GM18499 (cell line): ENCODE measurements around the gene SEC14L2.
"Not testable (repeated sequence)": the region's sequence is repeated elsewhere in the genome, so short reads cannot be mapped to it uniquely, and the experiment has no call there.

ENCODE experiments used
- ATAC-seq: cut with Tn5 transposase; IDR thresholded peaks from one replicate; pipeline ENCODE4 v1.9.1; 2021; ENCODE audit warnings: moderate number of reproducible peaks; ENCODE audit not compliant: insufficient read depth, unreplicated experiment

Gene SEC14L2

GRCh38 chr22:30445438-30446145 lies 48.8 kb downstream of the SEC14L2 start:
- no peak for ATAC-seq

- ATAC-seq, result no peak
Observed at GRCh38 chr22:30447656-30448055, 50.8 kb downstream of the SEC14L2 start.

GRCh38 chr22:30451488-30451887 lies 54.7 kb downstream of the SEC14L2 start:
- ATAC-seq, result not testable (repeated sequence)

GRCh38 chr22:30452861-30453260 lies 56.0 kb downstream of the SEC14L2 start:
- no peak for ATAC-seq

- ATAC-seq, result no peak
Observed at GRCh38 chr22:30453731-30454510, 57.1 kb downstream of the SEC14L2 start.

GRCh38 chr22:30455075-30455840 lies 58.4 kb downstream of the SEC14L2 start:
- no peak for ATAC-seq

- ATAC-seq, result no peak
Observed at GRCh38 chr22:30457981-30458380, 61.2 kb downstream of the SEC14L2 start.

GRCh38 chr22:30459181-30460052 lies 62.6 kb downstream of the SEC14L2 start:
- ATAC-seq, result no peak

GRCh38 chr22:30460147-30460546 lies 63.3 kb downstream of the SEC14L2 start:
- no peak for ATAC-seq

- not testable (repeated sequence) for ATAC-seq
Observed at GRCh38 chr22:30460555-30460954, 63.7 kb downstream of the SEC14L2 start.

- ATAC-seq, result no peak
Observed at GRCh38 chr22:30469165-30469564, 72.3 kb downstream of the SEC14L2 start.

- ATAC-seq, result no peak
Observed at GRCh38 chr22:30470655-30471054, 73.8 kb downstream of the SEC14L2 start.

GRCh38 chr22:30471616-30472318 lies 74.9 kb downstream of the SEC14L2 start, which contains the start of gene SEC14L3:
Gene SEC14L3, minus strand, starts transcription at chr22:30472017. Its CDS starts 59 bp downstream, at chr22:30471958.
- no peak for ATAC-seq

- no peak for ATAC-seq
Observed at GRCh38 chr22:30472994-30473720, 76.3 kb downstream of the SEC14L2 start.

- no peak for ATAC-seq
Observed at GRCh38 chr22:30474121-30474520, 77.3 kb downstream of the SEC14L2 start.
